SK-N-SH treated with all-trans-retinoic acid at 6 μM for 48 hours (cell line): ENCODE data around the gene TAF6.

Source experiments
- ARNTL ChIP-seq: fragments of 450-650 bp; formaldehyde crosslinking; IDR thresholded peaks from 2 replicates; pipeline ENCODE4 v1.5.0; 2020; ENCODE audit warnings: low read depth, mild to moderate bottlenecking, moderate library complexity, borderline replicate concordance
- BACH2 ChIP-seq: fragments of 250-450 bp; sonication (Bioruptor Pico); IDR thresholded peaks from 2 replicates; pipeline ENCODE4 v1.9.0; 2021; ENCODE audit warnings: mild to moderate bottlenecking, borderline replicate concordance
- CREB5 ChIP-seq: fragments of 250-450 bp; sonication (Bioruptor Pico); IDR thresholded peaks from 2 replicates; pipeline ENCODE4 v1.5.1; 2020; ENCODE audit warnings: low read depth, mild to moderate bottlenecking, moderate library complexity
- CSDC2 ChIP-seq: fragments of 250-450 bp; sonication (Bioruptor Pico); IDR thresholded peaks from 2 replicates; pipeline ENCODE4 v1.5.0; 2020; ENCODE audit warnings: mild to moderate bottlenecking, moderate library complexity
- ESRRG ChIP-seq: fragments of 250-450 bp; sonication (Bioruptor Pico); IDR thresholded peaks from 2 replicates; pipeline ENCODE4 v1.6.1; 2021; ENCODE audit warnings: mild to moderate bottlenecking
- ISL1 ChIP-seq: fragments of 250-450 bp; sonication (Bioruptor Pico); IDR thresholded peaks from 2 replicates; pipeline ENCODE4 v2.1.2; 2022; ENCODE audit warnings: mild to moderate bottlenecking, moderate library complexity
- PATZ1 ChIP-seq: fragments of 250-450 bp; sonication (Bioruptor Pico); IDR thresholded peaks from 2 replicates; pipeline ENCODE4 v1.8.0; 2020; ENCODE audit warnings: mild to moderate bottlenecking, moderate library complexity, borderline replicate concordance
- RARB ChIP-seq: fragments of 250-450 bp; sonication (Bioruptor Pico); IDR thresholded peaks from 2 replicates; pipeline ENCODE4 v1.8.0; 2021; ENCODE audit warnings: mild to moderate bottlenecking, moderate library complexity
- TSHZ2 ChIP-seq: fragments of 250-450 bp; sonication (Bioruptor Pico); IDR thresholded peaks from 2 replicates; pipeline ENCODE4 v1.5.0; 2020; ENCODE audit warnings: mild to moderate bottlenecking, moderate library complexity
- ZC3H10 ChIP-seq: fragments of 250-450 bp; sonication (Bioruptor Pico); IDR thresholded peaks from 2 replicates; pipeline ENCODE4 v1.5.1; 2021; ENCODE audit warnings: mild to moderate bottlenecking, moderate library complexity
- ZFP3 ChIP-seq: fragments of 250-450 bp; sonication (Bioruptor Pico); IDR thresholded peaks from 2 replicates; pipeline ENCODE4 v1.5.0; 2020; ENCODE audit warnings: mild to moderate bottlenecking, moderate library complexity
- ZFP30 ChIP-seq: fragments of 450-650 bp; formaldehyde crosslinking; IDR thresholded peaks from 2 replicates; pipeline ENCODE4 v1.5.0; 2022; ENCODE audit warnings: mild to moderate bottlenecking, moderate library complexity
- ZNF565 ChIP-seq: fragments of 450-650 bp; formaldehyde crosslinking; conservative IDR thresholded peaks from 2 replicates; pipeline ENCODE4 v1.5.0; 2020; ENCODE audit warnings: low read depth, mild to moderate bottlenecking, moderate library complexity
- ZNF8 ChIP-seq: fragments of 450-650 bp; formaldehyde crosslinking; IDR thresholded peaks from 2 replicates; pipeline ENCODE4 v1.5.0; 2020; ENCODE audit warnings: mild to moderate bottlenecking, moderate library complexity

GRCh38 chr7:100137851-100138760 lies 18.9 kb upstream of the TAF6 start:
- TF ChIP-seq ARNTL (CRISPR knock-in tag) (no peak), ZFP3 (CRISPR knock-in tag) (no peak), RARB (CRISPR knock-in tag) (no peak), CSDC2 (CRISPR knock-in tag) (no peak), PATZ1 (no peak), ZFP30 (CRISPR knock-in tag) (no peak), ISL1 (CRISPR knock-in tag) (no peak), ESRRG (CRISPR knock-in tag) (no peak), BACH2 (CRISPR knock-in tag) (no peak), ZNF8 (CRISPR knock-in tag) (no peak), TSHZ2 (CRISPR knock-in tag) (no peak), ZC3H10 (CRISPR knock-in tag) (no peak), ZNF565 (CRISPR knock-in tag) (no peak), CREB5 (no peak)
